PC-9 (cell line): ENCODE data around the gene VPS72.

Source experiments
- CTCF ChIP-seq: fragments of 200-600 bp; sonication (generic); conservative IDR thresholded peaks from 2 replicates; pipeline ENCODE4 v1.6.1; 2017; ENCODE audit warnings: mixed run types, antibody characterized with exemption, mild to moderate bottlenecking, moderate library complexity
- EZH2 ChIP-seq: fragments of 200-600 bp; sonication (generic); IDR thresholded peaks from 2 replicates; pipeline ENCODE4 v1.8.0; 2017; ENCODE audit warnings: antibody characterized with exemption, low read depth

GRCh38 chr1:151189637-151190445 is at the start of gene VPS72:
- TF ChIP-seq CTCF, result no peak; the same call in 1 of the 2 replicates
- TF ChIP-seq EZH2, result no peak
